H1 (cell line): Measurements from ENCODE around the gene MYO18A. TPM values are rescaled to one million over a fixed set of nuclear protein-coding genes. Genes with fewer than 3 reads are reported as not detected.

Source experiments
- BCL11A ChIP-seq, 2 experiments: IDR thresholded peaks; one replicate each; pipeline ENCODE4 v1.6.1; 2011; ENCODE audit warnings: low read depth in 2 of 2, low read length in 2 of 2, mild to moderate bottlenecking in 2 of 2
- polyA plus RNA-seq, 7 experiments: library from polyadenylated mRNA; depleted of rRNA in 3 of 7; stranded (reverse) in 5 of 7; unstranded in 2 of 7; fragments of >200 nt in 5 of 7; fragments of 200-250 nt in 2 of 7; gene quantifications; 1 replicate in 5 of 7; 2 replicates in 1 of 7; 4 replicates in 1 of 7; pipeline versions ENCODE4 v1.2.1 to v1.2.3, GENCODE V29; 2011 to 2013; ENCODE audit warnings: missing spikeins in 2 of 7, mixed read lengths in 2 of 7
- total RNA-seq: library from RNA; stranded (reverse); fragmentation: NEBNext Ultra II Directional; extraction: Animal tissue kit (Norgen Biotek cat#: 25700); gene quantifications from 2 replicates; pipeline ENCODE4 v1.2.1, GENCODE V29; 2021
- TF ChIP-seq, protein P1 (sequence below): fragments of 300-600 bp; sonication (generic); IDR thresholded peaks from 2 replicates; pipeline ENCODE4 v1.7.1; 2012; ENCODE audit warnings: low read length, moderate library complexity, mild to moderate bottlenecking, inconsistent platforms; ENCODE audit not compliant: insufficient replicate concordance
- TF ChIP-seq, protein P2 (sequence below), 3 experiments: IDR thresholded peaks; 1 replicate in 2 of 3; 2 replicates in 1 of 3; pipeline versions ENCODE4 v1.5.1 to v1.6.1; 2011; ENCODE audit warnings: low read length in 3 of 3, mild to moderate bottlenecking in 3 of 3, inconsistent platforms in 2 of 3, low read depth in 1 of 3, moderate library complexity in 1 of 3; ENCODE audit not compliant: insufficient read depth in 1 of 3; ENCODE audit errors: control extremely low read depth in 1 of 3

MYO18A gene
- total and polyA plus RNA-seq, 2 of the 8 experiments (the other 6 are each of a cell fraction or from before 2014, with no cell fraction given), result 7.6 to 43.8 TPM

DNA sequence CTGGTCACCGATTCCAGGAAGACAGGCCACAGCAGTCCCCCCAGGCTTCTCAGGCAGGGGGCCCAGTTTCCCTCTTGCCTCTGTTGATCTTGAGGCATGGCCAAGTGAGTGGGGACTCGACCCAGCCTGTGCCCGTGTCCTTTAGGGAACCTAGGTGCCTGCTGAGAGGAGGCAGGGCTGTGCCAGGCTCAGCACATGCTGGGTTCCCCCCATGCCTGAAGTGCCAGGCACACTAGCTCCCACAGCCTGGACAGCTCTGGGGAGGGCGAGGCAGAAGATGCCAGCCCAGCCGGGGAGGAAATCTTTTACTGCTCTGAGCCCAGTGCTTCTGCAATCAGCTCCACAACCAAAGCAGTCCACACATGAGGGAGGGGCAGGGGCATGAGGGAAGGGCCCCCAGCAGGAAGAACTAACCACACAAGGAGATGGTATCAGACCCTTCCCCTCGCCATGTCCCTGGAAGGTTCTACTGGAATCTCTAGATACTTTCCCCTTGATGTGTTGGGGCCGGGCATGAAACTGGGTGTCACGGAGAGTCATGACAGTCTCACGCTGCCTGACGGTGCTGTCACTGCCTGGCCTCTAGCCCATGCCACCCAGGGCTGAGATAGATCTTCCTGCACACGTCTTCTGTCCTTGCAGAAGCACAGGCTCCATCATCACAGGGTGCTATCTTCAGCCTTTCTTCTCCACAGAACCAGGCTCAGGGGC is 25.5 kb downstream of the MYO18A start (continued):
- TF ChIP-seq, protein P1, sequence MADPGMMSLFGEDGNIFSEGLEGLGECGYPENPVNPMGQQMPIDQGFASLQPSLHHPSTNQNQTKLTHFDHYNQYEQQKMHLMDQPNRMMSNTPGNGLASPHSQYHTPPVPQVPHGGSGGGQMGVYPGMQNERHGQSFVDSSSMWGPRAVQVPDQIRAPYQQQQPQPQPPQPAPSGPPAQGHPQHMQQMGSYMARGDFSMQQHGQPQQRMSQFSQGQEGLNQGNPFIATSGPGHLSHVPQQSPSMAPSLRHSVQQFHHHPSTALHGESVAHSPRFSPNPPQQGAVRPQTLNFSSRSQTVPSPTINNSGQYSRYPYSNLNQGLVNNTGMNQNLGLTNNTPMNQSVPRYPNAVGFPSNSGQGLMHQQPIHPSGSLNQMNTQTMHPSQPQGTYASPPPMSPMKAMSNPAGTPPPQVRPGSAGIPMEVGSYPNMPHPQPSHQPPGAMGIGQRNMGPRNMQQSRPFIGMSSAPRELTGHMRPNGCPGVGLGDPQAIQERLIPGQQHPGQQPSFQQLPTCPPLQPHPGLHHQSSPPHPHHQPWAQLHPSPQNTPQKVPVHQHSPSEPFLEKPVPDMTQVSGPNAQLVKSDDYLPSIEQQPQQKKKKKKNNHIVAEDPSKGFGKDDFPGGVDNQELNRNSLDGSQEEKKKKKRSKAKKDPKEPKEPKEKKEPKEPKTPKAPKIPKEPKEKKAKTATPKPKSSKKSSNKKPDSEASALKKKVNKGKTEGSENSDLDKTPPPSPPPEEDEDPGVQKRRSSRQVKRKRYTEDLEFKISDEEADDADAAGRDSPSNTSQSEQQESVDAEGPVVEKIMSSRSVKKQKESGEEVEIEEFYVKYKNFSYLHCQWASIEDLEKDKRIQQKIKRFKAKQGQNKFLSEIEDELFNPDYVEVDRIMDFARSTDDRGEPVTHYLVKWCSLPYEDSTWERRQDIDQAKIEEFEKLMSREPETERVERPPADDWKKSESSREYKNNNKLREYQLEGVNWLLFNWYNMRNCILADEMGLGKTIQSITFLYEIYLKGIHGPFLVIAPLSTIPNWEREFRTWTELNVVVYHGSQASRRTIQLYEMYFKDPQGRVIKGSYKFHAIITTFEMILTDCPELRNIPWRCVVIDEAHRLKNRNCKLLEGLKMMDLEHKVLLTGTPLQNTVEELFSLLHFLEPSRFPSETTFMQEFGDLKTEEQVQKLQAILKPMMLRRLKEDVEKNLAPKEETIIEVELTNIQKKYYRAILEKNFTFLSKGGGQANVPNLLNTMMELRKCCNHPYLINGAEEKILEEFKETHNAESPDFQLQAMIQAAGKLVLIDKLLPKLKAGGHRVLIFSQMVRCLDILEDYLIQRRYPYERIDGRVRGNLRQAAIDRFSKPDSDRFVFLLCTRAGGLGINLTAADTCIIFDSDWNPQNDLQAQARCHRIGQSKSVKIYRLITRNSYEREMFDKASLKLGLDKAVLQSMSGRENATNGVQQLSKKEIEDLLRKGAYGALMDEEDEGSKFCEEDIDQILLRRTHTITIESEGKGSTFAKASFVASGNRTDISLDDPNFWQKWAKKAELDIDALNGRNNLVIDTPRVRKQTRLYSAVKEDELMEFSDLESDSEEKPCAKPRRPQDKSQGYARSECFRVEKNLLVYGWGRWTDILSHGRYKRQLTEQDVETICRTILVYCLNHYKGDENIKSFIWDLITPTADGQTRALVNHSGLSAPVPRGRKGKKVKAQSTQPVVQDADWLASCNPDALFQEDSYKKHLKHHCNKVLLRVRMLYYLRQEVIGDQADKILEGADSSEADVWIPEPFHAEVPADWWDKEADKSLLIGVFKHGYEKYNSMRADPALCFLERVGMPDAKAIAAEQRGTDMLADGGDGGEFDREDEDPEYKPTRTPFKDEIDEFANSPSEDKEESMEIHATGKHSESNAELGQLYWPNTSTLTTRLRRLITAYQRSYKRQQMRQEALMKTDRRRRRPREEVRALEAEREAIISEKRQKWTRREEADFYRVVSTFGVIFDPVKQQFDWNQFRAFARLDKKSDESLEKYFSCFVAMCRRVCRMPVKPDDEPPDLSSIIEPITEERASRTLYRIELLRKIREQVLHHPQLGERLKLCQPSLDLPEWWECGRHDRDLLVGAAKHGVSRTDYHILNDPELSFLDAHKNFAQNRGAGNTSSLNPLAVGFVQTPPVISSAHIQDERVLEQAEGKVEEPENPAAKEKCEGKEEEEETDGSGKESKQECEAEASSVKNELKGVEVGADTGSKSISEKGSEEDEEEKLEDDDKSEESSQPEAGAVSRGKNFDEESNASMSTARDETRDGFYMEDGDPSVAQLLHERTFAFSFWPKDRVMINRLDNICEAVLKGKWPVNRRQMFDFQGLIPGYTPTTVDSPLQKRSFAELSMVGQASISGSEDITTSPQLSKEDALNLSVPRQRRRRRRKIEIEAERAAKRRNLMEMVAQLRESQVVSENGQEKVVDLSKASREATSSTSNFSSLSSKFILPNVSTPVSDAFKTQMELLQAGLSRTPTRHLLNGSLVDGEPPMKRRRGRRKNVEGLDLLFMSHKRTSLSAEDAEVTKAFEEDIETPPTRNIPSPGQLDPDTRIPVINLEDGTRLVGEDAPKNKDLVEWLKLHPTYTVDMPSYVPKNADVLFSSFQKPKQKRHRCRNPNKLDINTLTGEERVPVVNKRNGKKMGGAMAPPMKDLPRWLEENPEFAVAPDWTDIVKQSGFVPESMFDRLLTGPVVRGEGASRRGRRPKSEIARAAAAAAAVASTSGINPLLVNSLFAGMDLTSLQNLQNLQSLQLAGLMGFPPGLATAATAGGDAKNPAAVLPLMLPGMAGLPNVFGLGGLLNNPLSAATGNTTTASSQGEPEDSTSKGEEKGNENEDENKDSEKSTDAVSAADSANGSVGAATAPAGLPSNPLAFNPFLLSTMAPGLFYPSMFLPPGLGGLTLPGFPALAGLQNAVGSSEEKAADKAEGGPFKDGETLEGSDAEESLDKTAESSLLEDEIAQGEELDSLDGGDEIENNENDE, result no peak
- TF ChIP-seq BCL11A (IDR thresholded peaks at IDR 0.05; ENCODE audit: low read depth in 2 of 2, low read length in 2 of 2), result no peak
- TF ChIP-seq, protein P2, sequence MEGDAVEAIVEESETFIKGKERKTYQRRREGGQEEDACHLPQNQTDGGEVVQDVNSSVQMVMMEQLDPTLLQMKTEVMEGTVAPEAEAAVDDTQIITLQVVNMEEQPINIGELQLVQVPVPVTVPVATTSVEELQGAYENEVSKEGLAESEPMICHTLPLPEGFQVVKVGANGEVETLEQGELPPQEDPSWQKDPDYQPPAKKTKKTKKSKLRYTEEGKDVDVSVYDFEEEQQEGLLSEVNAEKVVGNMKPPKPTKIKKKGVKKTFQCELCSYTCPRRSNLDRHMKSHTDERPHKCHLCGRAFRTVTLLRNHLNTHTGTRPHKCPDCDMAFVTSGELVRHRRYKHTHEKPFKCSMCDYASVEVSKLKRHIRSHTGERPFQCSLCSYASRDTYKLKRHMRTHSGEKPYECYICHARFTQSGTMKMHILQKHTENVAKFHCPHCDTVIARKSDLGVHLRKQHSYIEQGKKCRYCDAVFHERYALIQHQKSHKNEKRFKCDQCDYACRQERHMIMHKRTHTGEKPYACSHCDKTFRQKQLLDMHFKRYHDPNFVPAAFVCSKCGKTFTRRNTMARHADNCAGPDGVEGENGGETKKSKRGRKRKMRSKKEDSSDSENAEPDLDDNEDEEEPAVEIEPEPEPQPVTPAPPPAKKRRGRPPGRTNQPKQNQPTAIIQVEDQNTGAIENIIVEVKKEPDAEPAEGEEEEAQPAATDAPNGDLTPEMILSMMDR (IDR thresholded peaks at IDR 0.05; ENCODE audit: control extremely low read depth in 1 of 3, insufficient read depth in 1 of 3, low read depth in 1 of 3, low read length in 3 of 3), result no peak
- TF ChIP-seq, all 59 proteins: peak for 0
